NCI-H2196 treated with DMSO at 0.1 percent for 48 hours (cell line): ENCODE data around the gene GRIK1.

Experiments
- DNase-seq: peaks from one replicate; lab custom pipeline; 2025; ENCODE audit not compliant: unreplicated experiment; lab: John Stamatoyannopoulos, UW

GRIK1 gene

GRCh38 chr21:29787361-29787909, 152.4 kb downstream of the GRIK1 start:
- DNase-seq = no peak

- DNase-seq = no peak
These were observed 153.1 kb downstream of the GRIK1 start for GRCh38 chr21:29786496-29787360.

- DNase-seq = no peak
These were observed 162.6 kb downstream of the GRIK1 start for GRCh38 chr21:29777160-29777559.

GRCh38 chr21:29775462-29775861, 164.3 kb downstream of the GRIK1 start:
- DNase-seq = no peak

- DNase-seq = no peak
These were observed 168.2 kb downstream of the GRIK1 start for GRCh38 chr21:29771491-29772066.

- DNase-seq = no peak
These were observed 176.1 kb downstream of the GRIK1 start for GRCh38 chr21:29763674-29764073.

GRCh38 chr21:29762570-29763082, 177.2 kb downstream of the GRIK1 start:
- DNase-seq = no peak

GRCh38 chr21:29753216-29753615, 186.6 kb downstream of the GRIK1 start:
- no peak for DNase-seq

- DNase-seq = no peak
These were observed 188.2 kb downstream of the GRIK1 start for GRCh38 chr21:29751473-29752185.

- DNase-seq = no peak
These were observed 189.8 kb downstream of the GRIK1 start for GRCh38 chr21:29749957-29750356.

- no peak for DNase-seq
These were observed 190.6 kb downstream of the GRIK1 start for GRCh38 chr21:29749223-29749622.

- no peak for DNase-seq
These were observed 191.2 kb downstream of the GRIK1 start for GRCh38 chr21:29748391-29749167.

- no peak for DNase-seq
These were observed 198.0 kb downstream of the GRIK1 start for GRCh38 chr21:29741761-29742160.

GRCh38 chr21:29739176-29739575, 200.6 kb downstream of the GRIK1 start:
- no peak for DNase-seq

- DNase-seq = no peak
These were observed 201.1 kb downstream of the GRIK1 start for GRCh38 chr21:29738730-29739129.

- DNase-seq = no peak
These were observed 202.6 kb downstream of the GRIK1 start for GRCh38 chr21:29737186-29737585.

GRCh38 chr21:29730281-29730680, 209.5 kb downstream of the GRIK1 start:
- no peak for DNase-seq

- no peak for DNase-seq
These were observed 213.8 kb downstream of the GRIK1 start for GRCh38 chr21:29726044-29726443.

- no peak for DNase-seq
These were observed 214.6 kb downstream of the GRIK1 start for GRCh38 chr21:29725025-29725736.

- DNase-seq = no peak
These were observed 217.8 kb downstream of the GRIK1 start for GRCh38 chr21:29721964-29722363.
